ENCODE data around the gene SH3GL1.
"Not testable (repeated sequence)": the region's sequence is repeated elsewhere in the genome, so short reads cannot be mapped to it uniquely, and the experiment has no call there.

Gene SH3GL1

DNA sequence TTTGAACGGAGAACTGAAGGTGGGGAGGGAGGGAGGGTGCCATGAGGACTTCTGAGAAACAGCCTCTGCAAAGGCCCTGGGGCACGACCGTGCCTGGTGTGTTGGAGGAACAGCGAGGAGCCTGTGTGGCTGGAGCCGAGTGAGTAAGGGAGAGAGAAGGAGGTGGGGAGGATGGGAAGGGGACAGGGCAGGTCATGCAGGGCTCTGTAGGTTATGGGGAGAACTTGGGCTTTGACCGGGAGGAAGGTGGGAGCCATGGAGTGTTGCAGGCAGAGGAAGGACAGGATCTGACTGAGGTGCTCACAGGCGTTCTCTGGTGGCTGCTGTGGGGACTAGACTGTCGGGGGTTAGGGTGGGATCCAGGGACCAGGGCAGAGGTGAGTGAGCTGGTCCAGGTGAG is 50.2 kb downstream of the SH3GL1 start:
- no peak for TF ChIP-seq ZNF274 (IDR thresholded peaks at IDR 0.05; ENCODE audit: low read depth, low read length)
- no peak overlapping the region for H3K4me3 ChIP-seq (ENCODE audit: low read length)

DNA sequence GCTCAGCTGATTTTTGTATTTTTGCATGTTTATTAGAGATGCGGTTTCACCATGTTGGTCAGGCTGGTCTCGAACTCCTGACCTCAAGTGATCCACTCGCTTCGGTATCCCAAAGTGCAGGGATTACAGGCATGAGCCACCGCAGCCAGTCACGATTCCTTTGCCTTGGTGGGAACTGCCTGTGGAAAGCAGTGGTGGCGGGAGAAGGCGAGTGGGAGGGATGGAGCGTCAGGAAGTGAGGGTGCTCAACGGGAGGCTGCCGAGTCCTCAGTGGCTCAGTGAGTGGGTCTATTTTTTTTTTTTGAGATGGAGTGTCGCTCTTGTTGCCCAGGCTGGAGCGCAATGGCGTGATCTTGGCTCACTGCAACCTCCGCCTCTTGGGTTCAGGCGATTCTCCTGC is 51.1 kb downstream of the SH3GL1 start:
- H3K4me3 ChIP-seq (ENCODE audit: low read length): not testable (repeated sequence)

DNA sequence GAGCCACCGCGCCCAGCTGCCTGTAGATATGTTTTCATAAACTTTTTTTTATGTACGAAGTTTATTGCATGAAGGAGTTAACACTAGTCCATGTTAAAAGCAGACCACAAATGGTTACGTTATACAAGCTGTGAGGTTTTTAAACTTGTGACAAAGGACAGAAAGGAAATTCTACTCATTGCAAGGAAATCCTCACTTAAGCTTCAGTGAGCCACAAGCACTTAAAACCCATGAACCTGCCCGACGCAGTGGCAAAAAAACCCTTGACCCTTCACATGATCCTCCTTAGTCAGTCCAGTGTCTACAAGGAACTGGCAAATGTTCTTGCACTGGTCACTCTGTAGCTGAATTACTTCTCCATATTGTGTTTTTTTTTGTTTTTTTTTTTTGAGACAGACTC is 52.8 kb downstream of the SH3GL1 start:
- TF ChIP-seq ZNF274 (IDR thresholded peaks at IDR 0.05; ENCODE audit: low read depth, low read length): no peak

DNA sequence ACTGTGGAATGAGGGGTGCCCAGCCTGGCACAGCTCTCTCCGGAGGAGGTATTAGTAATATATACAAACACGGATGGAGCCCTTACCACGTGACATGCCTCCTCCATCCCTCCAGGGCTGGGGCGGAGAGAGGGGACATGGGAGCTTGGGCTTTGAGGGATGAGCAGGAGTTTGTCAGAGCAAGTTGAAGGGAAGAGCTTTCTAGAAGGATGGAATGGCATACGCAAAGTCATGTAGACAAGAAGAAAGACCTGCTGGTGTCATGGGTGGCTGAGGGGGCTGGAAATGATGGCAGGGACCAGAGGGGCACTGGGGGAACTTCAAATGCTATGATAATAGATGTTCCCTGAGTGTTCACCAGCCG is 54.3 kb downstream of the SH3GL1 start:
- no peak overlapping the region for H3K4me3 ChIP-seq (ENCODE audit: low read length)
- no peak for TF ChIP-seq ZNF274 (IDR thresholded peaks at IDR 0.05; ENCODE audit: low read depth, low read length)

More for the DNA sequence above, 52.8 kb downstream of the SH3GL1 start:
- H3K4me3 ChIP-seq (ENCODE audit: low read length): no peak overlapping the region

DNA sequence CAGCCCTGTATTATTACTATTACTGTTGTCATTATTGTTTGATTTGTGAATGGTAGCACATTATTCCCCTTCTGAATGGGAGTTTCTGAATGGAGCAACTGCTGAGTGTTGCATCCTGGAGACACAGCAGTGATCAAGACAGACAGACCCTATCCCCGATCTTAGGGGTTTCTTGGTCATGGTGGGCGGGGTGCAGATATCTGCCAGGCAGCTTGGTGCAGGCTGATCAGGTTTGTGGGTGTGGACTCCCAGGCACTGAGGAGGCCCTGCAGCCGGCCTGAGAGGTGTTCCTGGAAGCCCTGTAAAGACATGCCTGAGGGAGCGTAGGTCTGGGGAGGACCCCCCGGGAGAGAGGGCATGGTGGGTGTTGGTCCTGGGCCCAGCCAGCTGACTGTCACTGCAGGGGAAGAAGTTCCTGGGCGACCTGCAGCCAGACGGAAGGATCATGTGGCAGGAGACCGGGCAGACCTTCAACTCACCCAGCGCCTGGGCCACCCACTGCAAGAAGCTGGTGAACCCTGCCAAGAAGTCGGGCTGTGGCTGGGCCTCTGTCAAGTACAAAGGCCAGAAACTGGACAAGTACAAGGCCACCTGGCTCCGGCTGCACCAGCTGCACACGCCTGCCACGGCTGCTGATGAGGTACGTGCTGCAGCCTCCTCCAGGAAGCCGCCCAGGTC is 54.9 kb downstream of the SH3GL1 start:
- no peak overlapping the region for H3K4me3 ChIP-seq (ENCODE audit: low read length)
- no peak for TF ChIP-seq ZNF274 (IDR thresholded peaks at IDR 0.05; ENCODE audit: low read depth, low read length)

DNA sequence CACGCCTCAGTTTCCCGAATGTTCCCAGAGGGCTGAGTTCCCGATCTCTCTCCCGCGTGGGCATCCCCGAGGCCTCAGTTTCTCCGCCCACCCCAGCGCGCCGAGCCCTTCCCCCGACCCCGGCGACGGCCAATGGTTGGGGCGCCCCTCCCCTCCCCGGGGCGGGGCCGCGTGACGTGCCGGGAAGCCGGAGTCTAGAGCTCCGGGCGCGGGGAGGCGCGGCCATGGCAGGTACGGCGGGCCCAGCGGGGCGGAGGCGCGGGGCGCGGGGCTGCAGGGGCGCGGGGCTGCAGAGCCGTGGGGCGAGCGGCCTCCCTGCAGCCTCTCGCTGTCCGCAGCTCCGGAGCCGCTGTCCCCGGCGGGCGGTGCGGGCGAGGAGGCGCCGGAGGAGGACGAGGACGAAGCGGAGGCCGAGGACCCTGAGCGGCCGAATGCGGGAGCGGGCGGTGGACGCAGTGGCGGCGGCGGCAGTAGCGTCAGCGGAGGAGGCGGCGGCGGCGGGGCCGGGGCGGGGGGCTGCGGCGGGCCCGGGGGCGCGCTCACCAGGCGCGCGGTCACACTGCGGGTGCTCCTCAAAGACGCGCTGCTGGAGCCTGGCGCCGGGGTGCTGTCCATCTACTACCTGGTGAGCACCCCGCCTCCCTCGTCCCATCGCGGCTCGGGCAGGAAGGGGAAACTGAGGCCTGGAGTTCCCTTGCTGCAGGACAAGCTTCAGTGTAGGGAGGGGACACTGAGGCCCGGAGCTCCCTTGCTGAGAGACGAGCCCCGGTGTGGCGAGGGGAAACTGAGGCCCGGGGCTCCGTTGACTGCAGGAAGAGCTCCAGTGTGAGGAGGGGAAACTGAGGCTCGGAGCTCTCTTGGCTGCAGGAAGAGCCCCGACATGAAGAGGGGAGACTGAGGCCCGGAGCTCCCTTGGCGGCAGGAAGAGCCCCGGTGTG is 56.7 kb downstream of the SH3GL1 start, which contains the start of gene MPND:
Gene MPND, plus strand, starts transcription at position 193 of the 938 bp plus-strand sequence. Its CDS starts 32 bp downstream, at position 225.
- H3K4me3 ChIP-seq (ENCODE audit: low read length): peak within 1 kb of the TSS; percentile 73
- no peak for TF ChIP-seq ZNF274 (IDR thresholded peaks at IDR 0.05; ENCODE audit: low read depth, low read length)

DNA sequence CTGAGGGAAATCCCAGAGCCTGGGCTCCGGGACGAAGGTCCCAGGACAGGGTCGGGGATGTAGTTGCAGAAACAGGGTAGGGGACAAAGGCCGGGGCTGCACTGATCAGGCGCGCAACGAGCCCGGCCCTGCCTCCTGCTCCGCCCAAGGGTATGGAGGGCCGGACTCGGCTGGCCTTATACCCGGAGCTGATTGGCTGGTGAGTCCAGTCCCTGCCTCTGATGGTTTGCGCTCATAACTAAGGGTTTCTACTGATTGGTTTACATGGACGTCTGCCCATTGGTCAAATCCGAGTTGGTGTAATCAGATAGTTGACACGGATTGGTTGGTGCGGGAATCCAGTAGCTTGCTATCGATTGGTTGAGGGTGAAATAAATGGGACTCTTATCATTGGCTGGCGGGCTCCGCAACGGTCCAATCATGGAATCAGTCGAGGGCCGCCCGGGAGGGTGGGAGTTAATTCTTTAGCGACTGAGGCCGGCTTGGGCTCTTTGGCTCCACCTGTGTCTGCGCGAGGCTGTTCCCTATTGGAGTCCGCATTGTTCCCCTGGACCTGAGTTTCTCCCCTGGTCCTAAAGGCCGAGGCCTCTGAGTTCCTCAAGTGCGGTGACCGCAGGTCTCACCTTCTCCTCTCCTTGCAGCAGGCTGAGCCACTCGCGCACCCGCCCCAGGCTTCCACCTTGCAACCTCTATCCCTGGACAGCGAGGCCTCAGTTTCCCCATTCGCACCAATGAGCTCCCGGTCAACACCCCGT is 57.6 kb downstream of the SH3GL1 start:
- TF ChIP-seq ZNF274 (IDR thresholded peaks at IDR 0.05; ENCODE audit: low read depth, low read length): no peak
- H3K4me3 ChIP-seq (ENCODE audit: low read length): peak overlapping the region; percentile 70

DNA sequence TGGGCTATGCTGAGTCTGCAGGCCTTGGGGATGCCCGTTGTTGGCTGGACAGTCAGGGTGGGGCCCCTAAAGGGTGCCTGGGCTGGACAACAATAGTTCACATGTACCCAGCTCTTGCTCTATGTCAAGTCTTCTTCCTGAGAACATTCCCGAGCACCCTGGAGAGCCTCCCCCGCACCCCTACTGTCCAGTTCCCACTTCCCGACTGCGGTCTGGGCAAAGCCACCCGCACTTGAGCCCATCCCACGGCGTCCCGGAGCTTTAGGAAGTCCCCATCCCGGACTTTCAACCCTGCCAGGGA is 58.1 kb downstream of the SH3GL1 start:
- peak overlapping the region; percentile 70; the same call in 1 of the 2 replicates for H3K4me3 ChIP-seq (ENCODE audit: low read length)
- no peak for TF ChIP-seq ZNF274 (IDR thresholded peaks at IDR 0.05; ENCODE audit: low read depth, low read length)

DNA sequence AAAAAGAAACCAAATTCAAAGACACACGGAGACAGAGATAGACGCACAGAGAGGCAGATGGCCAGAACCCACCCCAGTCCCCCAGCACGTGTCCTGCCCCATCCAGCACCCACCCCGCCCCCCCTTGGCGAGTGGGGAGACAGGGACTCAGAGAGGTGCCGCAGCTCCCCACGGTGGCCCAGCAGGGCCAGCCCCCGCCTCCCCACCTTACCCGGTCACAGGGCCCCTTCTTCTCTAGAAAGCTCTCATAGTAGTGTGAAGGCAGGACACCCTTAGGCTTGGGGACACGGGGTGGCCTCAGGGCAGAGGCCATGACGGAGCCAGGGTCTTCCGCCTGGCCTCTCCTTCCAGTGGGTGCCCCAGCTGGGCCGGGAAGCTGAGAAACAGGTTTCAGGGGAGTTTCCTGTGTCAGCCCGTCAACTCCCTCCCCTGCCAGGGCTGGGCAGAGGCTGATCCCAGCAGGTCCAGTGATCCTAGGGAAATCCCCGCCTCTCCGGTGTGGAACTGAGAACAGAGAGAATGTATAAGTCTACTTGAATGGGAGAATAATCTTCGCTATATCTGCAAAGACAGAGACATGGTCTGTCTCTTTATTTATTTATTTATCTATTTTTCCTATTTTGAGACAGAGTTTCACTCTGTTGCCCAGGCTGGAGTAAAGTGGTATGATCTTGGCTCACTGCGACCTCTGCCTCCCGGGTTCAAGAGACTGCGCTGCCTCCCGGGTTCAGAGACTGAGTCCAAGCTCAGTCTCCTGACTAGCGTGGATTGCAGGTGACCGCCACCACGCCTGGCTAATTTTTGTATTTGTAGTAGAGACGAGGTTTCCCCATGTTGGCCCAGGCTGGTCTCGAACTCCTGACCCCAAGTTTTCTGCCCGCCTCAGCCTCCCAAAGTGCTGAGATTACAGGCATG is 61.6 kb downstream of the SH3GL1 start, which contains the start of gene STAP2:
Gene STAP2, minus strand, starts transcription at position 387 of the 915 bp plus-strand sequence. Its CDS starts 74 bp downstream, at position 313.
- TF ChIP-seq ZNF274 (IDR thresholded peaks at IDR 0.05; ENCODE audit: low read depth, low read length): no peak
- peak within 1 kb of the TSS; percentile 56; the same call in 1 of the 2 replicates for H3K4me3 ChIP-seq (ENCODE audit: low read length)

DNA sequence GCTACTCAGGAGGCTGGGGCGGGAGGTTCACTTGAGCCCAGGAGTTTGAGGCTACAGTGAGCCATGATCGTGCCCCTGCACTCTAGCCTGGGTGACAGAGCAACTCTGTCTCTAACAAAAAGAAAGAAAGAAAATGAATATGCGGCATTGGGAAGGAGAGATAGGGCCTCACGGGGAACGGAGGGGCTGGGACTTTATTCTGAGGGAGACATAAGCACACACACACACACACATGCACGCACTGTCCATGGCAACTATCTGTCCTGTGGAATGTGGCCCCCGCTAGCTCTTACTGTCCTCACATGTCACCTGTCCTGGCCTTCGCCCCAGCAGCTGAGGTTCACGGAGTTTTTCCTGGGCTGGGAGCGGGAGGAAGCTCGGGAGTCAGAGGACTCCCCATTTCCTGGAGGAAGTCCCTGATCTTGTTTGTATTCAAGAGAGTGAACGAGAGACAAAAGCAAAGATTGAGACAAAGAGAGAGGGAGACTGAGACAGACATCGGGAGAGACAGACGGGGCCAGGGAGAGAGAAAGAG is 62.4 kb downstream of the SH3GL1 start:
- peak overlapping the region; percentile 56; the same call in 1 of the 2 replicates for H3K4me3 ChIP-seq (ENCODE audit: low read length)
- no peak for TF ChIP-seq ZNF274 (IDR thresholded peaks at IDR 0.05; ENCODE audit: low read depth, low read length)

DNA sequence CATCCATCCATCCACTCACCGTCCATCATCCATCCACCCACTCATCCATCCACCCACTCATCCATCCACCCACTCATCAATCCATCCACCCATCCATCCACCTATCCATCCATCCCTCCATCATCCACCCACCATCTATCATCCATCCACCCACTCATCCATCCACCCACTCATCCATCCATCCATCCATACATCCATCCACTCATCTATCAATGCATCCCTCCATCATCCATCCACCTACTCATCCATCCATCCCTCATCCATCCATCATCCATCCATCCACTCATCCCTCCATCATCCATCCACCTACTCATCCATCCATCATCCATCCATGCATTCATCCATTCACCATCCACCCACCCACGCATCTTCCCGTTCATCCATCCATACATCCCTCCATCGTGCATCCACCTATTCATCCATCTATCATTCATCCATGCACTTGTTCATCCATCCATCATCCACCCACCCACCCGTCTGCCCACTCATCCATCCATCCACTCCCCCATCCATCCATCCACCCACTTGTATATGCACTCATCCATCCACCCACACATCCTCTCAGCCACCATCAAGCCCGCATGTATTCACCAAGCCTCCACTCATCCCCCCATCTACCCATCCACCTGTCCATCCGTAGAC is 65.3 kb downstream of the SH3GL1 start:
- H3K4me3 ChIP-seq (ENCODE audit: low read length): no peak overlapping the region
- no peak for TF ChIP-seq ZNF274 (IDR thresholded peaks at IDR 0.05; ENCODE audit: low read depth, low read length)

DNA sequence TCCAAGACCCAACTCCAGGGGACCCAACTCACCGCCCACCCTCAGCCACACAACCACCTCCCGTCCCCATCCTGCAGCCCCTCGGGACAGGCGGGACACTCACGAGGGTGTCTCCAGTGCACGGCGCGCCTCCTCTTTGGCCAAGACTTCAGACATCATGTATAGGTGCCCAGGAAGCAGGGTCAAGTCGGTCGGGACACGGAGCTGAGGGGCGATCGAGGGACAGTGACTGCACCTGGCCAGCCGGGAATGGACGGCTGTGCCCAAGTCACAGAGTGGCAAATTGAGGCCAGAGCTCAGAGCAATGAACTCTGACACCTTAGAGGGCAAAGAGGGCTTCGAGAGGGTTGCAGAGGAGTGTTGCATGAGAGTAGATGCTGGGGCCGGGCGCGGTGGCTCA is 70.5 kb downstream of the SH3GL1 start:
- H3K4me3 ChIP-seq (ENCODE audit: low read length): no peak overlapping the region
- TF ChIP-seq ZNF274 (IDR thresholded peaks at IDR 0.05; ENCODE audit: low read depth, low read length): no peak

DNA sequence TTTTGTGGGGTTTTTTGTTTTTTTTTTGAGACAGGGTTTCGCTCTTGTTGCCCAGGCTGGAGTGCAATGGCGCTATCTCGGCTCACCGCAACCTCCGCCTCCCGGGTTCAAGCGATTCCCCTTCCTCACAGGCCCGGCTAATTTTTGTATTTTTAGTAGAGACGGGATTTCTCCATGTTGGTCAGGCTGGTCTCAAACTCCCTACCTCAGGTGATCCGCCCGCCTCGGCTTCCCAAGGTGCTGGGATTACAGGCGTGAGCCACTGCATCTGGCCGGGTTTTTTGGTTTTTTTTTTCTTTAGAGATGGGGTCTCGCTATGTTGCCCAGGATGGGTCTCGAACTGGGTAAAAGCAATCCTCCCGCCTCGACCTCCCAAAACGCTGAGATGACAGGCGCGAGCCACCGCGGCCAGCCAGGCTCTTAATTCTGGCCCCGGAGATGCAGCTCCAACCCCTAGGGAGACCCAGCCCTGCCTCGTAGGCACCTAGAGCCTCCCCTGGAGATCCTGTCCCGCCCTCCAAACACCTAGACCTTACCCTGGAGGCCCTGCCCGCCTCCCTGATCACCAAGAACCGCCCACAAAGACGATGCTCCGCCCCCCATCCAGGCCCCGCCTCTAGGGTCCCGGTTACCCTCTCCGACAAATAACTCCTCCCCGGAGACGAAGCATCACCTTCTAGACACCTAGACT is 71.2 kb downstream of the SH3GL1 start:
- H3K4me3 ChIP-seq (ENCODE audit: low read length): peak overlapping the region; percentile 59; the same call in 1 of the 2 replicates
